GM12864 (cell line): ENCODE results near the gene HMX2.

ENCODE experiments used
- DNase-seq: peaks from one replicate; pipeline ENCODE4 v3.0.0-alpha.2; 2011; ENCODE audit warnings: low read depth
- H3K4me3 ChIP-seq: 2 replicates; pipeline ENCODE4 v1.5.1; 2011; ENCODE audit warnings: mild to moderate bottlenecking, low read depth, low read length, control low read depth
- CTCF ChIP-seq: IDR thresholded peaks from 2 replicates; pipeline ENCODE4 v1.5.1; 2011; ENCODE audit warnings: low read depth, mild to moderate bottlenecking, moderate library complexity, low read length, control low read depth, inconsistent platforms; ENCODE audit errors: missing control alignments

HMX2 gene

GRCh38 chr10:123143825-123144168, 4.1 kb upstream of the HMX2 start:
- no peak for TF ChIP-seq CTCF
- no peak overlapping the region for H3K4me3 ChIP-seq
- no peak for DNase-seq

- TF ChIP-seq CTCF = no peak
- DNase-seq = no peak
- no peak overlapping the region for H3K4me3 ChIP-seq
Measured at GRCh38 chr10:123144697-123145541, 3.0 kb upstream of the HMX2 start.

- no peak for TF ChIP-seq CTCF
- H3K4me3 ChIP-seq = no peak overlapping the region
- DNase-seq = no peak
Measured at GRCh38 chr10:123145542-123146012, 2.4 kb upstream of the HMX2 start.

- no peak for TF ChIP-seq CTCF
- no peak overlapping the region for H3K4me3 ChIP-seq
- DNase-seq = no peak
Measured at GRCh38 chr10:123146013-123146893, 1.7 kb upstream of the HMX2 start.

- H3K4me3 ChIP-seq = peak overlapping the region; percentile 64
- no peak for TF ChIP-seq CTCF
- DNase-seq = no peak
Measured at GRCh38 chr10:123146894-123147634, 872 bp upstream of the HMX2 start.

GRCh38 chr10:123148414-123149161, 652 bp downstream of the HMX2 start:
- TF ChIP-seq CTCF = no peak
- no peak for DNase-seq
- H3K4me3 ChIP-seq = peak overlapping the region; percentile 64
